ENCODE results near the gene USP10. TPM values are rescaled to one million over a fixed set of nuclear protein-coding genes. Genes with fewer than 3 reads are reported as not detected.

USP10 gene
- total and polyA plus RNA-seq, 2 donors (not counting 3 experiments of a cell fraction or from before 2014, with no cell fraction given): 84.0 to 115 TPM

DNA sequence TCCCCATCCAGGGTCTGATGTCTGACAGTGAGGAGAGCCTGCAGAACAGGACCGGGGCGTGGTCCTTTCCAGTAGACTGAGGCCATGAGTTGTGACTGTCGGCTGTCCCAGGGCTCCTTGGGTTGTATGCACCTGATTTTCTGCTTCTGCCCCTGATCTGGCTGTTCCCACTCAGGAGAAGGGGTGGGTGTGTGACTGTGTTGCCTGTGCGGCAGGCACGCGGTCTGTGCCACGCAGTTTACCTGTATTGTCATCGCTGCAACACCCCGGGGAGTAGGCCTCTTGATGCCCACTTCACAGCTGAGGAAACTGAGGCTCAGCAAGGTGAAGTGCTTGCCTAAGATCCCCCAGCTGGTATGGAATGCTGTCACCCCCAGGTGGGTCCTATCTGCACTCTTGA, 121.4 kb downstream of the USP10 start:
- no TSS peak for BruUV-seq (replicated peaks)
- H2AFZ ChIP-seq (ENCODE audit: low read depth, low read length): no peak overlapping the region
- ChIA-PET CTCF (interaction anchor here (0.5 to 3.6 kb wide), 2 partner anchors 65 to 150 kb away, joined by 3 to 11 read pairs; no protein-coding TSS in a partner anchor), POLR2A (no interaction called here)
- H3K9me3 ChIP-seq (replicated peaks; ENCODE audit: control insufficient read depth, insufficient read depth, low read length): no peaks in the 10 kb centered on the region
- H3K27ac ChIP-seq (ENCODE audit: insufficient read depth, low read depth, low read length): no peak overlapping the region
- TF ChIP-seq, protein P1, sequence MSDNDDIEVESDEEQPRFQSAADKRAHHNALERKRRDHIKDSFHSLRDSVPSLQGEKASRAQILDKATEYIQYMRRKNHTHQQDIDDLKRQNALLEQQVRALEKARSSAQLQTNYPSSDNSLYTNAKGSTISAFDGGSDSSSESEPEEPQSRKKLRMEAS (IDR thresholded peaks at IDR 0.05; ENCODE audit: insufficient read depth, insufficient read length): no peak
- no peak for TF ChIP-seq POLR2A (IDR thresholded peaks at IDR 0.05; ENCODE audit: low read depth, low read length)
- DNase-seq (ENCODE audit: low read depth, low spot score) (no peak), FAIRE-seq (no peak)
- no peak overlapping the region for H3K4me2 ChIP-seq (ENCODE audit: insufficient read depth, low read length)
- dilution Hi-C loops (cut with MboI; ENCODE audit: extremely low pct_ligation_motif_present, low sequenced_read_pairs): no loop called here
- H3K9me1 ChIP-seq (replicated peaks; ENCODE audit: control insufficient read depth, extremely low read depth, insufficient read depth, low read length): no peaks in the 10 kb centered on the region
- H3K27me3 ChIP-seq (ENCODE audit: control insufficient read depth in 2 of 2, insufficient read depth in 2 of 2, low read length in 2 of 2): peaks cover 3 to 10% of the 10 kb centered on the region in 2 experiments
- H3K4me3 ChIP-seq (replicated peaks in 1 of 3; ENCODE audit: insufficient read depth in 1 of 3, low read depth in 1 of 3, low read length in 3 of 3): no peak overlapping the region
- intact Hi-C loops (cut with micrococcal nuclease): no loop called here
- peaks cover 4% of the 10 kb centered on the region for H3K4me1 ChIP-seq (ENCODE audit: control insufficient read depth, extremely low read depth, insufficient read depth, low read length)
- no peaks in the 10 kb centered on the region for H3K79me2 ChIP-seq (ENCODE audit: control insufficient read depth, insufficient read depth, low read length)
- H3K36me3 ChIP-seq (ENCODE audit: control insufficient read depth in 2 of 2, extremely low read depth in 1 of 2, insufficient read depth in 2 of 2, low read length in 2 of 2): no peaks in the 10 kb centered on the region
- H3K9ac ChIP-seq (replicated peaks; ENCODE audit: extremely low read depth, insufficient read depth, low read length): no peak overlapping the region
- H4K20me1 ChIP-seq (replicated peaks; ENCODE audit: control insufficient read depth, extremely low read depth, insufficient read depth, low read length): no peaks in the 10 kb centered on the region

DNA sequence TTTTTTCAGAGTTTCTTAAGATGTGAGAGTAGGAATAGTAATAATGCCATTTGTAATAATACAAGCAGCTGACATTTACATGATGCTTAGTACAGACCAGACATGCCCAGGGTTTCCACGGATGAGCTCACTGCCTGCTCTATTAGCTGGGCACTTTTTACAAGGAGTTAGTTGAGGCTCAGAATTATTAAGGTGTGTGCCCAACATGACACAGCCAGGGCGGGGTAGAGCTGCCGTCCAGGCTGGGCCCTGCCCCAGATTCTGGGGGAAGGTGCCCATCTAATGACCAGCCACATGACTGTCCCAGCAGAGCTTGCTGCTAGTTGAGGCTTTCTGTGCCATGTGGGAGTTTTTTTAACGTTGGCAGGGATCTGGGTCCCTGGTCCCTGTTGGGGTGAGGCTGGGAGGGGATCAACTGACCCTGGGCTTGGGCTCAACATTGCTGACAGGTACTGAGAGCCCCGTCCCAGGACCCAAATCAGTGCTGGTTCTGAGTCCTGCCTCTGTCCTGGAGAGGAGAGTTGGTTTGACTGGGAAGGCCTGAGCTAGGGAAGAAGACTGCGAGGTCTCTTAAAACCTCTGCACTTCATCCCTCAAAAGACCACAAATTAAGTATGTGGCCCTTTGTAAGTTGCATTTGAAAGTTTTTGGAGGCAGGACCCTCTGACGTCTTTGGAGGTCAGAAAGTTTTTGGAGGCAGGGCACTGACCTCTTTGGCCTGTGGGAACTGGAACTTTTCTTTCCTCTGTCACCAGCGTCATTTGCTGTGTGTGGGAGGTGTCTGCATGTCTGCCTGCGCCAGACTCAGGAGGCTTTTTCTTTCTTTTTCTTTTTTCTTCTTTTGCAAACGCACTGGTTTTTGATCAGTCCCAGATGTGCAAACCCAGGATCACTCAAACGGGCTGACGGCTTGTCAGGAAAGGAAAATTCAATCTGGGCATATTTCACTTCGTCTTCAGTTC, 122.2 kb downstream of the USP10 start:
- no peak for FAIRE-seq
- BruUV-seq (replicated peaks): no TSS peak
- Histone ChIP-seq H3K9ac (replicated peaks; ENCODE audit: extremely low read depth, insufficient read depth, low read length) (no peak overlapping the region), H3K4me1 (ENCODE audit: control insufficient read depth, extremely low read depth, insufficient read depth, low read length) (peaks cover 4% of the 10 kb centered on the region), H4K20me1 (replicated peaks; ENCODE audit: control insufficient read depth, extremely low read depth, insufficient read depth, low read length) (no peaks in the 10 kb centered on the region), H2AFZ (ENCODE audit: low read depth, low read length) (no peak overlapping the region), H3K9me3 (replicated peaks; ENCODE audit: control insufficient read depth, insufficient read depth, low read length) (no peaks in the 10 kb centered on the region), H3K27ac (ENCODE audit: insufficient read depth, low read depth, low read length) (no peak overlapping the region), H3K36me3 (ENCODE audit: control insufficient read depth in 2 of 2, extremely low read depth in 1 of 2, insufficient read depth in 2 of 2, low read length in 2 of 2) (no peaks in the 10 kb centered on the region), H3K79me2 (ENCODE audit: control insufficient read depth, insufficient read depth, low read length) (no peaks in the 10 kb centered on the region), H3K9me1 (replicated peaks; ENCODE audit: control insufficient read depth, extremely low read depth, insufficient read depth, low read length) (no peaks in the 10 kb centered on the region), H3K27me3 (ENCODE audit: control insufficient read depth in 2 of 2, insufficient read depth in 2 of 2, low read length in 2 of 2) (peaks cover 3 to 10% of the 10 kb centered on the region in 2 experiments), H3K4me2 (ENCODE audit: insufficient read depth, low read length) (no peak overlapping the region), H3K4me3 (replicated peaks in 1 of 3; ENCODE audit: insufficient read depth in 1 of 3, low read depth in 1 of 3, low read length in 3 of 3) (no peak overlapping the region)
- CTCF ChIA-PET: interaction anchor here (0.5 to 3.6 kb wide), 3 partner anchors 64 to 1101 kb away, joined by 3 to 11 read pairs (median 3); no protein-coding TSS in a partner anchor
- DNase-seq (ENCODE audit: low read depth, low spot score): no peak
- intact Hi-C loops (cut with micrococcal nuclease): no loop called here
- no peak for TF ChIP-seq POLR2A (IDR thresholded peaks at IDR 0.05; ENCODE audit: low read depth, low read length)
- TF ChIP-seq POLR2AphosphoS5 (IDR thresholded peaks at IDR 0.05; ENCODE audit: insufficient read depth, low read depth, low read length): no peak
- no peak for TF ChIP-seq EZH2 (IDR thresholded peaks at IDR 0.05; ENCODE audit: borderline replicate concordance, low read depth, low read length, severe bottlenecking)
- TF ChIP-seq, protein P2, sequence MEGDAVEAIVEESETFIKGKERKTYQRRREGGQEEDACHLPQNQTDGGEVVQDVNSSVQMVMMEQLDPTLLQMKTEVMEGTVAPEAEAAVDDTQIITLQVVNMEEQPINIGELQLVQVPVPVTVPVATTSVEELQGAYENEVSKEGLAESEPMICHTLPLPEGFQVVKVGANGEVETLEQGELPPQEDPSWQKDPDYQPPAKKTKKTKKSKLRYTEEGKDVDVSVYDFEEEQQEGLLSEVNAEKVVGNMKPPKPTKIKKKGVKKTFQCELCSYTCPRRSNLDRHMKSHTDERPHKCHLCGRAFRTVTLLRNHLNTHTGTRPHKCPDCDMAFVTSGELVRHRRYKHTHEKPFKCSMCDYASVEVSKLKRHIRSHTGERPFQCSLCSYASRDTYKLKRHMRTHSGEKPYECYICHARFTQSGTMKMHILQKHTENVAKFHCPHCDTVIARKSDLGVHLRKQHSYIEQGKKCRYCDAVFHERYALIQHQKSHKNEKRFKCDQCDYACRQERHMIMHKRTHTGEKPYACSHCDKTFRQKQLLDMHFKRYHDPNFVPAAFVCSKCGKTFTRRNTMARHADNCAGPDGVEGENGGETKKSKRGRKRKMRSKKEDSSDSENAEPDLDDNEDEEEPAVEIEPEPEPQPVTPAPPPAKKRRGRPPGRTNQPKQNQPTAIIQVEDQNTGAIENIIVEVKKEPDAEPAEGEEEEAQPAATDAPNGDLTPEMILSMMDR (IDR thresholded peaks at IDR 0.05; ENCODE audit: extremely low read depth in 1 of 2, insufficient read depth in 1 of 2, low read depth in 1 of 2, low read length in 2 of 2): no peak
- TF ChIP-seq FOS (IDR thresholded peaks at IDR 0.05; ENCODE audit: borderline replicate concordance, insufficient read depth, low read length): no peak
- no peak for TF ChIP-seq MYC (IDR thresholded peaks at IDR 0.05; ENCODE audit: low read depth, low read length)
- no peak for TF ChIP-seq JUN (IDR thresholded peaks at IDR 0.05; ENCODE audit: borderline replicate concordance, insufficient read depth, insufficient read length, low read depth)
- TF ChIP-seq GATA2 (IDR thresholded peaks at IDR 0.05; ENCODE audit: insufficient read depth, insufficient read length, low read depth, low read length): no peak
- TF ChIP-seq, protein P1 (IDR thresholded peaks at IDR 0.05; ENCODE audit: insufficient read depth, insufficient read length): no peak
- dilution Hi-C loops (cut with MboI; ENCODE audit: extremely low pct_ligation_motif_present, low sequenced_read_pairs): no loop called here
- POLR2A ChIA-PET: no interaction called here

All from endothelial cell of umbilical vein (primary cell).